ENCODE results near the gene CENPN.

DNA sequence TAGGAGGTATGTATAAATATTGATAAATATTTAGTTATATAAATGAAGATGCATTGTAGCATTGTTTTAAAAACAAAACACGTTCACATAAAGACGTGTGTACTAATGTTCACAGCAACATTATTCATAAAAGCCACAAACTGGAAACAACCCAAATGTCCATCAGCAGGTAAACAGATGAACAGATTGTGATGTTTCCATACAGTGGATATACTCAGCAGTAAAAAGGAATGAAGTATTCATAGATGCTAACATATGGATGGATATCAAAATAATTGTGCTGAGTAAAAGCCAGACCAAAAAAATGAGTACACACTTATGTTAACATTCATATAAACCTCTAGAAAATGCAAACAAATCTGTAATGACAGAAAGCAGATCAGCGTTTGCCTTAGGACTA is 6.0 kb downstream of the CENPN start:
- TF ChIP-seq POLR2A (IDR thresholded peaks at IDR 0.05) = no peak
- no peak for TF ChIP-seq POLR2AphosphoS5 (IDR thresholded peaks at IDR 0.05)
- TF ChIP-seq, protein P1, sequence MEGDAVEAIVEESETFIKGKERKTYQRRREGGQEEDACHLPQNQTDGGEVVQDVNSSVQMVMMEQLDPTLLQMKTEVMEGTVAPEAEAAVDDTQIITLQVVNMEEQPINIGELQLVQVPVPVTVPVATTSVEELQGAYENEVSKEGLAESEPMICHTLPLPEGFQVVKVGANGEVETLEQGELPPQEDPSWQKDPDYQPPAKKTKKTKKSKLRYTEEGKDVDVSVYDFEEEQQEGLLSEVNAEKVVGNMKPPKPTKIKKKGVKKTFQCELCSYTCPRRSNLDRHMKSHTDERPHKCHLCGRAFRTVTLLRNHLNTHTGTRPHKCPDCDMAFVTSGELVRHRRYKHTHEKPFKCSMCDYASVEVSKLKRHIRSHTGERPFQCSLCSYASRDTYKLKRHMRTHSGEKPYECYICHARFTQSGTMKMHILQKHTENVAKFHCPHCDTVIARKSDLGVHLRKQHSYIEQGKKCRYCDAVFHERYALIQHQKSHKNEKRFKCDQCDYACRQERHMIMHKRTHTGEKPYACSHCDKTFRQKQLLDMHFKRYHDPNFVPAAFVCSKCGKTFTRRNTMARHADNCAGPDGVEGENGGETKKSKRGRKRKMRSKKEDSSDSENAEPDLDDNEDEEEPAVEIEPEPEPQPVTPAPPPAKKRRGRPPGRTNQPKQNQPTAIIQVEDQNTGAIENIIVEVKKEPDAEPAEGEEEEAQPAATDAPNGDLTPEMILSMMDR (IDR thresholded peaks at IDR 0.05) = no peak
